CD14-positive monocyte (primary cell): ENCODE measurements around the gene P2RX5. TPM values are rescaled to one million over a fixed set of nuclear protein-coding genes. Genes with fewer than 3 reads are reported as not detected.

Source experiments
- DNase-seq, 3 donors: peaks; one replicate each; pipeline ENCODE4 v3.0.0-alpha.2; 2011 to 2022
- H2AFZ ChIP-seq: 2 replicates; pipeline ENCODE4 v1.6.0; 2012; ENCODE audit warnings: mild to moderate bottlenecking, low read depth, low read length, inconsistent platforms; ENCODE audit not compliant: insufficient read depth, poor library complexity, severe bottlenecking
- H3K27ac ChIP-seq, 2 donors: 1 replicate in 1 of 2; 2 replicates in 1 of 2; pipeline ENCODE4 v1.5.1; 2012 to 2013; ENCODE audit warnings: low read length in 2 of 2, control low read depth in 1 of 2, inconsistent platforms in 1 of 2, low read depth in 1 of 2, mild to moderate bottlenecking in 1 of 2
- H3K27me3 ChIP-seq, 2 donors: one replicate each; pipeline versions ENCODE4 v1.6.0 to v1.6.1; 2011 to 2013; ENCODE audit warnings: low read length in 2 of 2; ENCODE audit not compliant: control insufficient read depth in 2 of 2, insufficient read depth in 2 of 2
- H3K36me3 ChIP-seq, 2 donors: replicated peaks in 1 of 2; 1 replicate in 1 of 2; 2 replicates in 1 of 2; pipeline versions ENCODE4 v1.5.1 to v1.6.1; 2012 to 2013; ENCODE audit warnings: low read length in 2 of 2, control low read depth in 1 of 2, inconsistent platforms in 1 of 2, mild to moderate bottlenecking in 1 of 2; ENCODE audit not compliant: insufficient read depth in 2 of 2, control insufficient read depth in 1 of 2
- H3K4me1 ChIP-seq, 2 donors: 1 replicate in 1 of 2; 2 replicates in 1 of 2; pipeline versions ENCODE4 v1.5.1 to v1.6.1; 2012 to 2013; ENCODE audit warnings: low read length in 2 of 2, control low read depth in 1 of 2, inconsistent platforms in 1 of 2, mild to moderate bottlenecking in 1 of 2, moderate library complexity in 1 of 2; ENCODE audit not compliant: insufficient read depth in 2 of 2, control insufficient read depth in 1 of 2
- H3K4me2 ChIP-seq: replicated peaks from 2 replicates; pipeline ENCODE3; 2012; ENCODE audit warnings: low read length, moderate library complexity, mild to moderate bottlenecking; ENCODE audit not compliant: poor library complexity, severe bottlenecking; ENCODE audit errors: extremely low read depth
- H3K4me3 ChIP-seq, 3 experiments: fragments of 200-600 bp in 1 of 3; sonication (generic) in 1 of 3; replicated peaks in 1 of 3; 1 replicate in 2 of 3; 2 replicates in 1 of 3; pipeline ENCODE4 v1.5.1; 2011 to 2013; ENCODE audit warnings: low read length in 3 of 3, mild to moderate bottlenecking in 3 of 3, control low read depth in 2 of 3, low read depth in 2 of 3, inconsistent platforms in 1 of 3, moderate library complexity in 1 of 3
- H3K79me2 ChIP-seq: 2 replicates; pipeline ENCODE4 v1.6.0; 2012; ENCODE audit warnings: mild to moderate bottlenecking, control low read depth, inconsistent platforms, low read length, moderate library complexity; ENCODE audit not compliant: insufficient read depth
- H3K9ac ChIP-seq: 2 replicates; pipeline ENCODE4 v1.6.0; 2017; ENCODE audit warnings: low read length, mild to moderate bottlenecking; ENCODE audit not compliant: insufficient read depth, poor library complexity, severe bottlenecking
- H3K9me3 ChIP-seq, 2 donors: replicated peaks in 1 of 2; 1 replicate in 1 of 2; 2 replicates in 1 of 2; pipeline versions ENCODE4 v1.5.1 to v1.6.1; 2012 to 2013; ENCODE audit warnings: low read length in 2 of 2, control low read depth in 1 of 2; ENCODE audit not compliant: control insufficient read depth in 1 of 2, insufficient read depth in 1 of 2
- H4K20me1 ChIP-seq: 2 replicates; pipeline ENCODE4 v1.6.0; 2012; ENCODE audit warnings: mild to moderate bottlenecking, low read length, control low read depth, moderate library complexity; ENCODE audit not compliant: insufficient read depth
- H3K27ac Mint-ChIP-seq, 7 donors: one replicate each; pipeline ENCODE4 v1.8.0; 2020; ENCODE audit warnings: mild to moderate bottlenecking in 7 of 7, mixed read lengths in 7 of 7, moderate library complexity in 6 of 7, inconsistent platforms in 2 of 7
- H3K27me3 Mint-ChIP-seq, 3 donors: one replicate each; pipeline ENCODE4 v1.8.0; 2021 to 2022; ENCODE audit warnings: low read depth in 3 of 3, mild to moderate bottlenecking in 3 of 3, mixed read lengths in 3 of 3, moderate library complexity in 3 of 3, inconsistent platforms in 1 of 3
- H3K36me3 Mint-ChIP-seq, 2 donors: one replicate each; pipeline ENCODE4 v1.8.0; 2020; ENCODE audit warnings: mixed read lengths in 2 of 2, inconsistent platforms in 1 of 2, mild to moderate bottlenecking in 1 of 2
- H3K4me1 Mint-ChIP-seq: one replicate; pipeline ENCODE4 v1.8.0; 2020; ENCODE audit warnings: mild to moderate bottlenecking, mixed read lengths
- H3K4me3 Mint-ChIP-seq, 2 donors: one replicate each; pipeline ENCODE4 v1.8.0; 2020; ENCODE audit warnings: mild to moderate bottlenecking in 2 of 2, mixed read lengths in 2 of 2, moderate library complexity in 1 of 2
- H3K9me3 Mint-ChIP-seq, 7 donors: one replicate each; pipeline ENCODE4 v1.8.0; 2020 to 2022; ENCODE audit warnings: mixed read lengths in 7 of 7, mild to moderate bottlenecking in 6 of 7, moderate library complexity in 6 of 7, inconsistent platforms in 2 of 7
- WGBS: methylation state at CpG from one replicate; pipeline ENCODE4 v1.1.5; 2013; ENCODE audit warnings: missing lambda C conversion rate; ENCODE audit not compliant: insufficient coverage; 5-methylcytosine and 5-hydroxymethylcytosine counted together
- intact Hi-C, 2 donors: fragments of 100-400 bp; cut with micrococcal nuclease; formaldehyde crosslinking; loops; one replicate each; pipeline versions ENCODE4 v1.15.0 to v1.15.1; 2023
- polyA plus RNA-seq, 3 donors: library from polyadenylated mRNA; depleted of rRNA in 1 of 3; unstranded in 2 of 3; stranded (reverse) in 1 of 3; fragments of 300-500 nt in 2 of 3; fragments of >200 nt in 1 of 3; fragmentation: Illumina TruSeq in 2 of 3; gene quantifications; 1 replicate in 2 of 3; 2 replicates in 1 of 3; pipeline ENCODE4 v1.2.3, GENCODE V29; 2012 to 2021
- TF ChIP-seq, protein P1 (sequence below): fragments of 200-600 bp; IDR thresholded peaks from one replicate; pipeline ENCODE4 v1.8.0; 2022; ENCODE audit warnings: antibody characterized with exemption, mild to moderate bottlenecking

The P2RX5 gene
- polyA plus RNA-seq, 3 donors, result 0.64 to 8.8 (median 3.4) TPM

DNA sequence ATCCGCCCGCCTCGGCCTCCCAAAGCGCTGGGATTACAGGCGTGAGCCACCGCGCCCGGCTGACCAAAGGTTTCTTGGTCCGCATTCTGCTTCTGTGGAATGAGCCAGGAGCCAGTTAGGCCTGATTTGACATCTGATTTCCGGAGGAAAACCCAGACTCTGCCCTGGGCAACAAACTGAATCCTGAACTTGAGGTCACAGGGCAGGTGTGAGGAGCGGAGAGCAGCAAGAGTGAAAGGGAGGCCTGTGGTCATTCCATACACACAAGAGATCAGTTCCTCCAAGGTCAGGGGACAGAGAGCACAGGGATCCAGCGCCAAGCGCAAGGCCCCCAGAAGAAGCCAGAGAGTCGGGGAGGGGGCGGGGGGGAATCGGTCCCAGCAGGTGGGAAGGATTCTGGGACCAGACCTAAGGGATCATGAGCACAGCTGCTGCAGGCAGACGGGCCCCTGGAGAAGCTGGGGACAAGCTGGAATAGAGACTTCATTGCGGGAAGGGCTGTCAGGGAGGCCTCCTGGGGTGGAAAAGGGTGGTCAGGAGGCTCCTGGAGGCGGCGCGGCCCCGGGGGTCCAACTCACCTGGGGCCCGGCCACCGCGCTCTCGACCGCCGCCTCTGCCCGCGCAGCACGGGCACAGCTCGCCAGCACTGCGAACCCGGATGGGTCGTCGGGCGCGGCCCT lies 60.3 kb downstream of the P2RX5 start:
- Histone ChIP-seq H3K4me2 (peak overlapping the region; percentile 90), H3K4me1 (peaks cover 37 to 45% of the 10 kb centered on the region in 2 donors), H3K27me3 (no peaks in the 10 kb centered on the region), H3K9ac (peak overlapping the region; percentile 93), H3K36me3 (peaks cover 0 to 5% of the 10 kb centered on the region in 2 donors), H3K4me3 (peak overlapping the region; percentile 61 to 93 (median 71)), H3K27ac (peak overlapping the region in 1 of 2 donors; percentile 94), H4K20me1 (no peaks in the 10 kb centered on the region), H3K79me2 (peaks cover 32% of the 10 kb centered on the region), H3K9me3 (no peaks in the 10 kb centered on the region), H2AFZ (peak overlapping the region; percentile 97)
- 23% methylated on average over 37 of the region's 38 CpGs for WGBS
- intact Hi-C loops, result loop anchor here in 1 of 2 donors (2.0 to 10.0 kb wide), 2 partner anchors 33 to 591 kb away; partner anchors contain the start of genes EMC6 and TAX1BP3
- TF ChIP-seq, protein P1, sequence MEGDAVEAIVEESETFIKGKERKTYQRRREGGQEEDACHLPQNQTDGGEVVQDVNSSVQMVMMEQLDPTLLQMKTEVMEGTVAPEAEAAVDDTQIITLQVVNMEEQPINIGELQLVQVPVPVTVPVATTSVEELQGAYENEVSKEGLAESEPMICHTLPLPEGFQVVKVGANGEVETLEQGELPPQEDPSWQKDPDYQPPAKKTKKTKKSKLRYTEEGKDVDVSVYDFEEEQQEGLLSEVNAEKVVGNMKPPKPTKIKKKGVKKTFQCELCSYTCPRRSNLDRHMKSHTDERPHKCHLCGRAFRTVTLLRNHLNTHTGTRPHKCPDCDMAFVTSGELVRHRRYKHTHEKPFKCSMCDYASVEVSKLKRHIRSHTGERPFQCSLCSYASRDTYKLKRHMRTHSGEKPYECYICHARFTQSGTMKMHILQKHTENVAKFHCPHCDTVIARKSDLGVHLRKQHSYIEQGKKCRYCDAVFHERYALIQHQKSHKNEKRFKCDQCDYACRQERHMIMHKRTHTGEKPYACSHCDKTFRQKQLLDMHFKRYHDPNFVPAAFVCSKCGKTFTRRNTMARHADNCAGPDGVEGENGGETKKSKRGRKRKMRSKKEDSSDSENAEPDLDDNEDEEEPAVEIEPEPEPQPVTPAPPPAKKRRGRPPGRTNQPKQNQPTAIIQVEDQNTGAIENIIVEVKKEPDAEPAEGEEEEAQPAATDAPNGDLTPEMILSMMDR, result no peak
- Mint-ChIP-seq H3K4me1 (peaks cover 45% of the 10 kb centered on the region), H3K27ac (peak overlapping the region in 5 of 7 donors; percentile 26 to 79 (median 70)), H3K4me3 (peak overlapping the region; percentile 86 to 91), H3K9me3 (peaks cover 0 to 2% (median 0%) of the 10 kb centered on the region in 7 donors), H3K36me3 (peaks cover 6 to 12% of the 10 kb centered on the region in 2 donors), H3K27me3 (peaks cover 0 to 4% (median 0%) of the 10 kb centered on the region in 3 donors)
- DNase-seq, result no peak

- intact Hi-C loops, result loop anchor here in 1 of 2 donors (10.0 kb wide), 1 partner anchor 587 kb away; no protein-coding TSS in a partner anchor
- peaks cover 14 to 22% of the 10 kb centered on the region in 2 donors for H3K4me1 ChIP-seq
- H3K9ac ChIP-seq, result no peak overlapping the region
- no peak overlapping the region for H3K4me2 ChIP-seq
- peaks cover 18% of the 10 kb centered on the region for H3K4me1 Mint-ChIP-seq
- H3K27me3 ChIP-seq, result no peaks in the 10 kb centered on the region
- peaks cover 0 to 4% (median 0%) of the 10 kb centered on the region in 3 donors for H3K27me3 Mint-ChIP-seq
- H2AFZ ChIP-seq, result no peak overlapping the region
- H3K79me2 ChIP-seq, result peaks cover 25% of the 10 kb centered on the region
- TF ChIP-seq, protein P1, result no peak
- H3K36me3 ChIP-seq, result peaks cover 16 to 33% of the 10 kb centered on the region in 2 donors
- DNase-seq, result no peak
- peaks cover 0 to 2% (median 0%) of the 10 kb centered on the region in 7 donors for H3K9me3 Mint-ChIP-seq
- no peaks in the 10 kb centered on the region for H3K9me3 ChIP-seq
- no peak overlapping the region for H3K27ac ChIP-seq
- no peak overlapping the region for H3K4me3 ChIP-seq
- H3K27ac Mint-ChIP-seq, result no peak overlapping the region
- no peak overlapping the region for H3K4me3 Mint-ChIP-seq
- peaks cover 25 to 35% of the 10 kb centered on the region in 2 donors for H3K36me3 Mint-ChIP-seq
- H4K20me1 ChIP-seq, result no peaks in the 10 kb centered on the region
- WGBS, result 98% methylated on average over 5 of the region's 7 CpGs
These were observed 63.7 kb downstream of the P2RX5 start for GRCh38 chr17:3632287-3632686.
